Stimulated activated CD8-positive, alpha-beta memory T cell treated with anti-CD3 and anti-CD28 coated beads, Interleukin-7, amount 100 ng/mL, for 1 hour (primary cell): ENCODE measurements around the gene TUBB4A.
"Not testable (repeated sequence)": the region's sequence is repeated elsewhere in the genome, so short reads cannot be mapped to it uniquely, and the experiment has no call there.

Experiments
- DNase-seq, 2 donors: peaks; one replicate each; pipeline ENCODE4 v3.0.0-alpha.2; 2020; ENCODE audit warnings: low read depth in 2 of 2

Gene TUBB4A

DNA sequence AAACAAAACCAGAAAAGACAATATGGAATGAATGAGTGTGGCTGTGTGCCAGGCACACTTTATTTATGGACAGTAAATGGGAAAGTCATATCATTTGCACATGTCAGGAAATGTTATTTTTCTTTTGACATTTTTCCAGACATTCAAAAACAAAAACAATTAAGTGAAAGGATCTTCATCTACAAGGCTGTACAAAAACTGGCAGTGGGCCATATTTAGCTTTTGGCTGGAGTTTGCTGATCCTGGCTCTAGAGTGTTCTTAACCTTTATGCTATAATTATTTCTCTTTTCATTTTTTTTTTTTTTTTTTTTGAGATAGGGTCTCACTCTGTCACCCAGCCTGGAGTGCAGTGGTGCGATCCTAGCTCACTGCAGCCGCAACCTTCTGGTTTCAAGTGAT, 22.2 kb upstream of the TUBB4A start:
- DNase-seq: no peak

DNA sequence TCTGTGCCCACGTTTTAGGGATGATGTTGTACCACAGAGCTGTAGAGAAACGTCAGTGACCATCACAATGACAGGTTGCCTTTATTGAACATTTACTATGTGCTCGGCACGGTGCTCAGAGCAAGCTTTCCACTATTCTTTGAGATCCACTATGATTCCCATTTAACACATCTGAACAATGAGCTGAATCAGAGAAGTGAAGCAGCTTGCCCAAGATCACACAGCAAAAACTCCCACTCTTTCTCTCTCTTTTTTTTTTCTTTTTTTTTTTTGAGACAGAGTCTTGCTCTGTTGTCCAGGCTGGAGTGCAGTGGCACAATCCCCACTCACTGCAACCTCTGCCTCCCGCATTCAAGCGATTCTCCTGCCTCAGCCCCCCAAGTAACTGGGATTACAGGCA, 20.6 kb upstream of the TUBB4A start:
- no peak for DNase-seq

DNA sequence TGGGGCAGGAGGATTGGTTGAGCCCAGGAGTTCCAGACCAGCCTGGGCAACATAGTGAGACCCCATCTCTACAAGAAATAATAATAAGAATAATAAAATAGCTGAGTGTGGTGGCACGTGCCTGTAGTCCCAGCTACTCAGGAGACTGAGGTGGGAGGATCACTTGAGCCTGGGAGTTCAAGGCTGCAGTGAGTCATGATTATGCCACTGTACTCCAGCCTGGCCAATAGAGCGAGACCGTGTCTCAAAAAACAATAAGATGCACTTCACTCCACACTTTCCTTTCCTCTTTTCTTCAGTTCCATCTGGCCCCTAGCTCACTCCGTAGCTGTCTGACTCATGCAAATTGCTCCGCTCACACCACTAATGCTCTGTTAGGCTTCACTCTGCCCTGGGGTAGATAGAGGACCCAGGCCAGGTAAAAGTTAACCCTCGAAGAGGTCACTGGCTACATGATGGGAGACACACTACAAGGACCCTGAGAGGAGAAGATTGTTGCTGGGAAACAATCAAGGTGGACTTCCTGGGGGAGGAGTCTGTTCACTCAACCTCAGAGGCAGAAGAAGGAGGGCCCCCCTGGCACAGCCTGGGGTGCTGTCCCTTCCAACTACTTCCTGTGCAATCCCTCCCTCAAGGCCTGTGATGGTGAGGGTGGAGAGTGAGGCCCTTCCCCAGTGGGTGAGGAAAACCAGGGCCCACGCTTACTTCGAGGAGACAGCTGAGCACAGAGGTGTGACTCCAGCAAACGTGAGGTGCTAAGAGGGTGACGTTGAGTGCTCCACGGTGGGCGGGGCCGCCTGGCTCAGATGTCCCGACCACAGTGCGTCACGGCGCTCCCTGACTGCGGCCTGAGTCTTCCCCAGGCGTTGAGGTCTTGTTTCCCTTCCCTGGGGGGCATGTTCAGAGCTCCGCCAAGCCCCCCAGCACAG, 19.9 kb upstream of the TUBB4A start:
- peak; percentile 42 to 44 for DNase-seq

DNA sequence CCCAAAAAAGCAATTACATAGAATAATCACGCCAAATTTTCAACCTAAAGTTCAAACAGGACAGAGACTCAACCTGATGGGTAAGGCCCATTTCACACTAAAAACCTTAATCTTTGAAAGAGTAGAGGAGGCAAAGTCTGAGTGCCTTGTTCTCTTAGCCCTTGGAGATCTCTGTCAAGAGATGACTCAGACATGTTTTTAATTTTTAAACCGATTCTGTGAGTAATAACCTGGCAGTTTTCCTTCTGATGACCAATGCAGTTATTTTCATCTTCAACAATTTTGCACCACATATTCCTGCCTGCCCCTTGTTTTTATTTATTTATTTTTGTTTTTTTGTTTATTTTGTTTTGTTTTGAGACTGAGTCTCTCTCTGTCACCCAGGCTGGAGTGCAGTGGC, 17.2 kb upstream of the TUBB4A start:
- no peak for DNase-seq

DNA sequence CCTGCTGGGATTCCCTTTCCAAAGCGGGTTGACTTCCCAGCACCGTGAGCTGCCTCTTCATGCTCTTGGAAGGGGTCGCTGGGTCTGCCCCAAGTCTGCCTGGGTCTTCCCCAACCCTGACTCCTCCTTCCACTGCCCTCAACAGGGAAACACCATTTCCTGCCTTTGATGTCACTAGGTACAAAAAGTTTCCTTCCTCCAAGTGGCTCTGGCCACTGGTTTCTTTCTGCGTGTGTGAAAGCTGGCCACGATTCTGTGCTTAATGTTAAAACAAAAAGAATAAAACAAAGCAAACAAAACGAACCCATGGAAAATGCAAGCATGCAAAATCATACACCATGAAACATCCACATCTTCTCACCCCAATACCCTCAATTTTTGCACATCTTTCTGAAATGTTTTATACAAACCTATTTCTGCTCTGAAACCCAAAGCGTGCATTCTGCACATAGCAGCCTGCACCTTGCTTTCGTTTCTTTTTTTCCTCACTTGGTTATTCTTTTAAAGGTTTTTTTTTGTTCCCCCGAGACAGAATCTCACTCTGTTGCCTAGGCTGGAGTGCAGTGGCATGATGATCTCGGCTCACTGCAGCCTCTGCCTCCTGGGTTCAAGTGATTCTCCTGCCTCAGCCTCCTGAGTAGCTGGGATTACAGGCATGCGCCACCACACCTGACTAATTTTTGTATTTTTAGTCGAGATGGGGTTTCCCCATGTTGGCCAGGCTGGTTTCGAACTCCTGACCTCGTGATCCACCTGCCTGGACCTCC, 16.2 kb upstream of the TUBB4A start:
- no peak for DNase-seq

DNA sequence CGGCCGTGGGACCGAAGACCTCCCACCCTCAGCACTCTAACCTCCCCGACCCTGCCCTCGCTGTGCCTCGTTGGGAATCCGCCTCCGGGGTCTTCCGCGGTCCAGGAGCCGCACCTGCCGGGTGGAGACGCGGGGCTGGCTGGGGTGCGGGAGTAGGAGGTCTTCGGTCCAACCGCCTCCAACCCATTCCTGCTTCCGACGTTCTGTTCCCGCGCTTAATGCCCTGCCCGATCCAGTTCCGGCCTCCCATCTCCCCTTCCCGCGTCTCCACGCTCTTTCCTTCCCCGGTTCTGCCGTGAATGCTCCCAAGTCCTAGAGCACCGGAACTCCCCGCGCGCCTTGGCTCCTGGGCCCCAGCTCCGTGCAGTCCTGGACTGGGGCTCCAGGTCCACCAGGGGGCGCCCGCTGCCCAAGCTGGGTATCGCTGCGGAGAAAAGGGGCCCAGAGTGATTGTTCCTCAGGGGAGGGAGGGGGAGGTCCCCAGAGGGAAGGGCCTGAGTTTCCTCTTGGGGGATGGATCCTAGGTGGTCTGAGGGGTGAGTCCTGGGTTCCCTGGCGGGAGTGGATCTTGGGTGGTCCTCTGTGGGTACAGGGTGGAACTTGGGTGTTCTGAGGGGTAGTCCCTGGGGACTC, 14.7 kb upstream of the TUBB4A start:
- DNase-seq: peak; percentile 76 to 91

DNA sequence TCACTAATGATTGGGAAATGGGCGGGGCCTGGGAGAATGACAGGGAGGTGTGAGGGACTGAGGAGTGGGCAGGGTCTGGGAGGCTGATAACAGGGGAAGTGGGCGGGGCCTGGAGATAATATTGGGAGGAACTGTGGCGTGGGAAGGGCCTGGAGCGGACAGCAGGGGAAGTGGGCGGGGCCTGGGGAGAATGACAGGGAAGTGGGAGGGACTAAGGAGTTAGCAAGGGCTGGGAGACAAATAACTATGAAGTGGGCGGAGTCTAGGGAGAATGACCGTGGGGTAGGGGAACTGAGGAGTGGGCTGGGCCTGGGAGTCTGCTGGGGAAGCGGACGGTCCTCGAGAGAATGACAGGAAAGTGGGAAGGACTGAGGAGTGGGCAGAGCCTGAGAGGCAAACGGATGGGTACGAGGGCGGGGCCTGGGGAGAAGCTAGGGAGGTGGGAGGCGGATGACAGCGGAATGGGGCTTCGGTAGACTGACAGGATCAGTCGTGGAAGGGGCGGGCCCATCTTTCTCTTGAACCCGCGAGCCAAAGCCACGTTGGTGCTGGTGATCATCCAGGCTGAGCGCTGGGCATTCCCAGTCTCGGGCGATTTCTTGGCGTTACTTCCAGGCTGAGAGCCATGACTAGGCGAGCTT, 14.0 kb upstream of the TUBB4A start:
- DNase-seq: peak in 1 of 2 donors; percentile 43

DNA sequence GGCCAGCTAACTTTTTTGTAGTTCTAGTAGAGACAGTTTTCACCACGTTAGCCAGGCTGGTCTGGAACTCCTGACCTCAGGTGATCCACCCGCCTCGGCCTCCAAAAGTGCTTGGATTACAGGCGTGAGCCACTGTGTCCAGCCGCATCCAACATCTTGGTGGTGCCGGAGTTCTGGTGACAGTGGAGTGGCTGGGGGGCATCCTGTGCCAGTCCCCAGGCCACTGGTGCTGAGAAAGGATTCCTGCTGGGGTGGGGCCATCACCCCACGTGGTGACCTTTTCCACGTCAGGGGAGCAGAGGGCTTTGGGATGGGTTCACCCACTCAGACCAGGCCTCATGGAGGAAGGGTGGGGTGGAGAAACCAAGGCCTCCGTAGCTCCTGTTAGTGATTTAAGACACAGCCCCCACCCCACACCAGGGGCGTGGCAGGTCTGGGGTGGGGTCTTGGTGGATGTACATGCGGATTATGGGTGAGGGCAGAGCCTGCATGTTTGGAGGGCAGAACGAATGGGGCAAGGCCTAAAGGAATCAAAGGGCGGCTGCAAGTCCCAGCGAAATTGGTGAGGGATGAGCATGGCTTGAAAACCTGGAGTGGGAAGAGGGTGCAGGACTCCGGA, 12.9 kb upstream of the TUBB4A start:
- DNase-seq: no peak

DNA sequence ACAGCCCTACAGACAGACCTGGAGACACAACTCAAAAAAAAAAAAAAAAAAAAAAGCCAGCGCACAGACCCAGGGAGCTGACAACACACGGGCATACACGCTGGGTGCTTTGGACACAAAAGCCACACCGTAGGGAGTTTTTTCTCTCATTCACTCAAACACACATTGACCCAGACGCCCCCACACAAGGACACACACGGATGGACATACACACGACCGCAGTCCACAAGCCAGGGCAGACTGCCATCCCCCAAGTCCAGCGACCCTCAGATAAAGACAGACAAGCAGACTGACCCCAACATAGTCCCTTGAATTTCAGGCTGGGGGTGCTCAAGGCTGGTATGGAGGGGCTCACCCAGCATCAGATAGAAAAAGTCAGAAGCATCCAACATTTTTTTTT, 12.0 kb upstream of the TUBB4A start:
- DNase-seq: no peak

DNA sequence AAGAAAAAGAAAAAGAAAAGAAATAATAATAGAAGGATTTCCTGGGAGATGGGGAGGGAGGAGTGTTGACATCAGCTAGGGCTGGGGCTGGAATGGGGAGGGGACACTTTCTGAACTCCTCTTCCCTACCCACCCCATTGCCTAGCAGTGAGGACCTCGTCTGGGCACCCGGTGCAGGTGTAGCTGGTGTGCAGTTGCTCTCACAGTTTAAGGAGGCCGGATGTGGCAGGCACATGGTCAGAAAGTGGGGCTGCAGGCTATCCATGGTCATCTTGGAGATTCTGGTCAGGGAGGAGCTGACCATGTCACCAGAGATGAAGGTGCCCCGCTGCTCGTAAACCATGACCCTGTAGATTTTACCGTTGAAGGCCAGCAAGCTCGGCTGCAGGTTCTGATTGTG, 8.5 kb upstream of the TUBB4A start:
- DNase-seq: no peak

DNA sequence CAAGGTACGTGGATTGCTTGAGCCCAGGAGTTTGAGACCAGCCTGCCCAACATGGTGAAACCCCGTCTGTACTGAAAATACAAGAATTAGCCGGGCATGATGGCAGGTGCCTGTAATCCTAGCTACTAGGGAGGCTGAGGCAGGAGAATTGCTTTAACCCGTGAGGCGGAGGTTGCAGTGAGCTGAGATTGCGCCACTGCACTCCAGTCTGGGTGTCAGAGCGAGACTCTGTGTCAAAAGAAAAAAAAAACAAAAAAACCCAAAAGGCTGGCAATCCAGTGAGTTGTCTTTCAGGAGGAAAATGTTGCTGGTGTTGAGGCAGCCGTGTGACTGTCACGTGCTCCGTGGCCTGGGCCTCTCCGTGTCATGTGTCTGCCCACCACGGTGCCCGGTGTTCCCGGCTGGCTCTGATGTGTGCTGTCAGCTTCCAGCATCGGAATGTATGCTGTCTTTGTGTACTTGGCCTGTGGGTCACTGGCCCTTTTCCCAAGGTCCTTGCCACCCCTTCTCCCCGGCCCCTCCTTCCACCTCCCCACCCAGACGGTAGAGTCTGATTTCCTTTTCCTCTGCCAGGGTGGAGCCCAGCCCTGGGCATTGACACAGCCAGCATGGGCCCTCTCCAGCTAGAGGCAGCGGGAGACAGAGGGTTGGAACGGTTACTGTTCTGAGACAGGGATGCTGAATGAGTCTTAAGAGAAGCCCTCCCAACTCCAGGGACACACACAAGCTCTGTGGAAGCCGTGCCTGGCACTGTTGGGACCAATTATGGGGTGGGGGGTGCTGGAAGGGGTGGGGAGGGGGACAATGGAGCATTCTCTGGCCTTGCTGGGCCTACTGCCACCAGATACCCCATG, 7.2 kb upstream of the TUBB4A start:
- no peak for DNase-seq

DNA sequence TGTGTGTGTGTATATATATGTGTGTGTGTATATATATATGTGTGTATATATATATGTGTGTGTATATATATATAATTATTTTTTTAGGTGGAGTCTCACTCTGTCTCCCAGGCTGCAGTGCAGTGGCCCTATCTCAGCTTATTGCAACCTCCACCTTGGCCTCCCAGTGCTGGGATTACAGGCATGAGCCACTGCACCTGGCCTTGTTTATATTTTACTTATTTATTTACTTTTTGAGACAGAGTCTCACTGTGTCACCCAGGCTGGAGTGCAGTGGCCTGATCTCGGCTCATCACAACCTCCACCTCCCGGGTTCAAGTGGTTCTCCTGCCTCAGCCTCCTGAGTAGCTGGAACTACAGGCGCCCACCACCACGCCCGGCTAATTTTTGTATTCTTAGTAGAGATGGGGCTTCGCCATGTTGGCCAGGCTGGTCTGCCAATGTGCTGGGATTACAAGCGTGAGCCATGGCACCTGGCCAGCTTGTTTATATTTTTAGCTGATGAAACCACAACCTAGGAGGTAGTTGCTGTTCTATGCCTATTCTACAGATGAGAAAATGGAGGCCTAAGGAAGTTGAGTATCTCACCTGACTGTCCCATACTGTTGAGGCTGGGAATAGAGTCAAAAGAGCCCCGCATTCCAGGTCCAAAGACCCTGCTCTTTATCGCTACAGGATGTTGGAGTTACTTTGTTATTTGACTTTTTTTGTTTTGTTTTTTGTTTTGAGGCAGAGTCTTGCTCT, 6.1 kb upstream of the TUBB4A start:
- DNase-seq: not testable (repeated sequence)

DNA sequence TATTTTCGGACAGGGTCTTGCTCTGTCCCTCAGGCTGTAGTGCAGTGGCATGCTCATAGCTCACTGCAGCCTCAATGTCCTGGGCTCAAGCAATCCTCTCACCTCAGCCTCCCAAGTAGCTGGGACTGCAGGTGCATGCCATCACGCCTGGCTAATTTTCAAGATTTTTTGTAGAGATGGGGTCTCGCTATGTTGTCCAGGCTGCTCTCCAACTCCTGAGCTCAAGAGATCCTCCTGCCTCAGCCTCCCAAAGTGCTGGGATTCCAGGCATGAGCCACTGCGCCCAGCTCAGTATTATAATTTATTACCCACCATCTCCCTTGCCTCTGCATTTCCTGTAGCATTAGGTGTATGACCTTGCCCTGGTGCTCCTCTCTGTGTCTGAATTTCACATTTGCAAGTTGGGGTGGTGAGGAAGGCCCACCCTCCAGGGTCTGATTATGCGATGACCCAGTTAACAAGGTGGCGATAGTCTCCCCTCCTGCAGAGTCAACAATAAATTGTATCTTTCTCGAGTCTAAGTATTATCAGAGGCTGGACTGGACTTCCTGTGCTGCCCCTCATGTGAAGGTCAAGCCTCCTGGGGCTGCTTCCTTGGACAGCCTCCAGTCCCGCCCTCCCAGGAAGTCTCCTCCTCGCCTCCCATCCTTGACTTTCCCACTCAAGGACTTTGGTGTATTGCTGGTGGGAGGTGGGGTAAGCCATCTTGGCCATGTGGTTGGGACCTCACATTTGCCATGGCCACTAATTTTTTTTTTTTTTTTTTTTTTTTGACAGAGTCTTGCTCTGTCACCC, 1.5 kb upstream of the TUBB4A start:
- no peak for DNase-seq

DNA sequence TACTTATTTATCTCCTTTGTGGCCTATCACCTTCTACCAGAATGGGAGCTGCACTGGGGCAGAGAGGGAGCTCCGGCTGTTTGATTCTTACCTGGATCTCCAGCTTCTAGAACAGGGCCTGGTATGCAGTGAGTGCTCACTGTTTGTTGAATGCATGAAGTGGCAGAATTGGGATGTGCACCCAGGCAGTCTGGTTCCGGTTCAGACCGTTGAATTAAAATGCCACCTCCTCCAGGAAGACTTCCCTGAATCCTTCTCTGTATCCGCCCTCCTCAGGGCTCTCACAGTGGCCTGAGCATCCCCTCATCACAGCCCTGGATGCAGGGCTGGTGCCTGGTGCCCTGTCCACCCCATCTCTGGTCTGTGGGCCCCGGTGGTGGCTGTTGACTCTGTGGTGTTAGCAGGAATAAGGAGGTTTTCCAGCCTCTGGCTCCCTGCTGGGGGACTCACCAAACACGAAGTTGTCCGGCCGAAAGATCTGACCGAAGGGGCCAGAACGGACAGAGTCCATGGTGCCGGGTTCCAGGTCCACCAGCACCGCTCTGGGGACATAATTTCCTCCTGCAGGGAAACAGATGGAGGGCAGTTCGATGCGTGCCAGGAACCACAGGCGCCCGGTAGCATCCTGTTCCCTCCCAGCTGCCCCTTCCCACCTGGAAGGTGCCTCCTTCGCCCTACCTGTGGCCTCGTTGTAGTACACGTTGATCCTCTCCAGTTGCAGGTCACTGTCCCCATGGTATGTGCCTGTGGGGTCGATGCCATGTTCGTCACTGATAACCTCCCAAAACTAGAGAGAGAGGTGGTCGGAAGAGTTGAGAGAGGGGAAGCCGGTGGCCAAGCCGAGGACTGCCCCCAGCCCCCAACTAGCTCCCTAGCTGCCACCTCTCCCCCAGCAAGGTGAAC, 1.0 kb downstream of the TUBB4A start:
- DNase-seq: no peak

DNA sequence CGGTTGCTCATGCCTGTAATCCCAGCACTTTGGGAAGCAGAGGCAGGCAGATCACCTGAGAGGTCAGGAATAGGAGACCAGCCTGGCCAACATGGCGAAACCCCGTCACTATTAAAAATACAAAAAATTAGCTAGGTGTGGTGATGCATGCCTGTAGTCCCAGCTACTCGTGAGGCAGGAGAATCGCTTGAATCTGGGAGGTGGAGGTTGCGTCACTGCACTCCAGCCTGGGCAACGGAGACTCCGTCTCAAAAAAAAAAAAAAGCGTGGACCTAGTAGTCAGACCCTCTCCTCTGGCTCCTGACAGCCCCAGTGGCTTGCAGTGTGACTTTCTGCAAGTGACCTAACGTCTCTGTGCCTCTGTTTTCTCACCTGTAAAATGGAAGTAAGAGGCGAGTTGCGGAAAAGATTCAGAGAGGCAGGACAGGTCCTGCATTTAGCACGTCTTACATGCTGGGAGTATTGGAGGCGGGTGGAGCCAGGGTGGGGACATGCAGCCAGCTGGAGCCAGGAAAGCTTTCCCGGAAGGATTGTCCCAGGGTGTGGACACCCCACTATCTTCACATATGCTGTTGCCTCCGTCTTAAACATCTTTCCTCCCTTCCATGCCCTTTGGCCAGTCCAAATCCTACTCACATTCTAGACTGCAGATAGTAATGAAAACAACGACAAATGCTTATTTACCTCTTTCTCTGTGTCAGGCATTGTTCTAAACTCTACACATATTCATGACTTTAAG, 2.9 kb downstream of the TUBB4A start:
- DNase-seq: no peak

DNA sequence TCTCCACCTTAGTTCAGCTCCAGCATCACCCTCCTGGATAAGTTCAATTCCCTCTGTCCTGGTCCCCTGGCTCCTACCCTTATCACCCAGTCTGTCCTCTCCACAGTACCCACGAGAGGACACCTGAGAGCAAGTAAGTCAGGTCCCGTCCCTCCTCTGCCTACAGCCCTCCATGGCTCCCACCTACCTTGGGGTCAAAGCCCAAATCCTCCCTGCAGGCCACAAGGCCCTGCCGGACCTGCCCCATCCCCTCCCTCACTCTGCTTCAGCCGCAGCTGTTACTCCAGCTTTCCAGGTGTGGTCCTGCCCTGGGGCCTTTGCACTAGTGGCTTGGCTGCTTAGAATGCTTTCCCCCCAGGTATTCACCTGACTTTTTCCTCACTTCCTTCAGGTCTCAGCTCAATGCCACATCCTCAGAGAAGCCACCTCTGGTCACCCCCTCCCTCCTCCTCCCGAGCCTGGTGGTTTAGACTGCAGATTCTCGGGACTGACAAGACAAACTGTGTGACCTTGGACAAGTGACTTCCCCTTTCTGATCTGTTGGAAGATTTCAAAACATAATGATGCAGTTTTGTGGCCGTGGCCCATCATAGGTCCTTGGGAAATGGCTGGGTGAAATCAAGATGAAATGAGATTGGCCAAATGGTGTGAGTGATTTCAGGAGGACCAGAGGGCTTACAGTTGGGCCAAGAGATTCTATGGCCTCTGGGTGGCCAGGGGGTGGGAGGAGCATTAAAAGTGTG, 3.6 kb downstream of the TUBB4A start:
- DNase-seq: no peak

DNA sequence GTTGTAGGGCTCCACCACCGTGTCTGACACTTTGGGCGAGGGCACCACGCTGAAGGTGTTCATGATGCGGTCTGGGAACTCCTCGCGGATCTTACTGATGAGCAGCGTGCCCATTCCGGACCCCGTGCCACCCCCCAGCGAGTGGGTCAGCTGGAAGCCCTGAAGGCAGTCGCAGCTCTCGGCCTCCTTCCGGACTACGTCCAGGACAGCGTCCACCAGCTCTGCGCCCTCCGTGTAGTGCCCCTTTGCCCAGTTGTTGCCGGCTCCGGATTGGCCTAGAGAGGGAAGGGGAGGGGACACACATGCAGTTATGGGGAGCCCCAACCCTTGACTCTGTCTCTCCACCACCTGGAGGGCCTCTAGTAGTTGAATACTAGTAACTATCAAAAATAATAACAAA, 6.2 kb downstream of the TUBB4A start:
- no peak for DNase-seq
